Measurements from ENCODE around the gene TSLP.

TSLP gene

DNA sequence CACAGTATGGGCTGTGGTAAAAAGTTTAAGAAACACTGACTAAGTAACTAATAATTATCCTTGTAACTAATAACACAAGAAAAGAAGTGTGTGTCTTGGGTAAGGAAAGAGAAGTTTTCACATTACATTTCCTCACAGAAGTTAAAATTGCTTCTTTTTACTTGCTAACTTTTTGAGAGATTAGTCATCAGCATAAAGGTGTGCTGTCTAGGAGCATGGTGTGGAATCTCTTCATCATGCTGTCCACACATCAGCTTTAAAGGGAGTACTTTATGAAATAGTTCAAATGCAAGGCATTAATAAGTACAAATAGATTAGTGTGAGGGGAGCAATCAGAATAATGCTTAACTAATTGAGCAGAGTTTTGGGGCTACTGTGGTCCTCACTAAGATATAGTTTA lies 50.4 kb downstream of the TSLP start:
- DNase-seq (ENCODE audit: low read depth), result no peak
- no peak for TF ChIP-seq MAX (IDR thresholded peaks at IDR 0.05; ENCODE audit: low read depth, low read length)
- TF ChIP-seq MYC (IDR thresholded peaks at IDR 0.05; ENCODE audit: low read depth, low read length), result no peak
- no peak for TF ChIP-seq CTCF (IDR thresholded peaks at IDR 0.05; ENCODE audit: low read depth, low read length)
- no peak for TF ChIP-seq POLR2A (IDR thresholded peaks at IDR 0.05; ENCODE audit: extremely low read depth, insufficient read length)
- H3K4me3 ChIP-seq (ENCODE audit: low read depth, low read length), result no peak overlapping the region

- no peak for TF ChIP-seq MAX (IDR thresholded peaks at IDR 0.05; ENCODE audit: low read depth, low read length)
- TF ChIP-seq CTCF (IDR thresholded peaks at IDR 0.05; ENCODE audit: low read depth, low read length), result no peak
- no peak for TF ChIP-seq MYC (IDR thresholded peaks at IDR 0.05; ENCODE audit: low read depth, low read length)
- no peak for TF ChIP-seq POLR2A (IDR thresholded peaks at IDR 0.05; ENCODE audit: extremely low read depth, insufficient read length)
- no peak overlapping the region for H3K4me3 ChIP-seq (ENCODE audit: low read depth, low read length)
- no peak for DNase-seq (ENCODE audit: low read depth)
These were observed 50.9 kb downstream of the TSLP start for GRCh38 chr5:111122398-111122797.

DNA sequence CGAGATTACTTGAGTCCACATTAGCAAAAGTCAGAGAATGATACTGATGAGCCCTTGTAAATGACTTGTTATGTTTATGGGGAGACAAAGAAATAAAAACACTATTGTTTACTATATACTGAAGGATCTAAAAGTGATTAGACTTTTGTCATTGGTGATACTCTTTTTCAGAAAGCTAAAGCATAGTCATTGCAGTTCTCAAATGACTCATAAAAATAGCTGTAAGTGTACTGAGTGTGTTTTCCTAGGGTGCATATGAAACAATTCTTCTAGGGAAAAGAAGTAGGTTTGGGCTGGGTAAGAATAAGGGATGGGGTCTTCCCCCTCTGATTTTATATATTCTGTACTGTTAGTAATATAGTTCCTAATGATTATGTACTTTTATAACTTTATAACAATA lies 53.3 kb downstream of the TSLP start:
- no peak for DNase-seq (ENCODE audit: low read depth)
- no peak overlapping the region for H3K4me3 ChIP-seq (ENCODE audit: low read depth, low read length)
- no peak for TF ChIP-seq MAX (IDR thresholded peaks at IDR 0.05; ENCODE audit: low read depth, low read length)
- TF ChIP-seq CTCF (IDR thresholded peaks at IDR 0.05; ENCODE audit: low read depth, low read length), result no peak

- H3K4me3 ChIP-seq (ENCODE audit: low read depth, low read length), result no peak overlapping the region
- TF ChIP-seq POLR2A (IDR thresholded peaks at IDR 0.05; ENCODE audit: extremely low read depth, insufficient read length) (no peak), MAX (IDR thresholded peaks at IDR 0.05; ENCODE audit: low read depth, low read length) (no peak), MYC (IDR thresholded peaks at IDR 0.05; ENCODE audit: low read depth, low read length) (no peak), CTCF (IDR thresholded peaks at IDR 0.05; ENCODE audit: low read depth, low read length) (no peak)
- no peak for DNase-seq (ENCODE audit: low read depth)
These were observed 55.4 kb downstream of the TSLP start for GRCh38 chr5:111126896-111127295.

All from NB4 (cell line).